K562 (cell line): ENCODE results near the gene TPGS1. TPM values are rescaled to one million over a fixed set of nuclear protein-coding genes. Genes with fewer than 3 reads are reported as not detected.

Experiments
- ATF7 ChIP-seq: fragments of 450-650 bp; IDR thresholded peaks from 2 replicates; pipeline ENCODE4 v1.7.1; 2014; ENCODE audit warnings: mild to moderate bottlenecking, moderate library complexity
- GABPA ChIP-seq: fragments of 200-800 bp; sonication (Bioruptor generic); conservative IDR thresholded peaks from 2 replicates; pipeline ENCODE4 v1.6.1; 2016; ENCODE audit warnings: low read depth, missing genetic modification characterization, missing compliant biosample characterization
- GTF2B ChIP-seq: IDR thresholded peaks from 2 replicates; pipeline ENCODE4 v1.6.1; 2011; ENCODE audit not compliant: insufficient read length; ENCODE audit errors: extremely low read depth
- MNT ChIP-seq, 2 experiments: fragments of 450-650 bp; conservative IDR thresholded peaks; 2 replicates each; pipeline ENCODE4 v1.6.1; 2017; ENCODE audit warnings: mild to moderate bottlenecking in 2 of 2, moderate library complexity in 2 of 2
- NR2F6 ChIP-seq: fragments of 450-650 bp; formaldehyde crosslinking; IDR thresholded peaks from 2 replicates; pipeline ENCODE4 v1.4.0; 2020; ENCODE audit warnings: mild to moderate bottlenecking
- SETDB1 ChIP-seq: IDR thresholded peaks from one replicate; pipeline ENCODE4 v1.6.1; 2012; ENCODE audit warnings: low read length, control low read depth, inconsistent platforms
- SMARCA4 ChIP-seq: fragments of 450-650 bp; IDR thresholded peaks from 2 replicates; pipeline ENCODE4 v1.6.1; 2016
- TAF15 ChIP-seq: fragments of 200-400 bp; formaldehyde crosslinking; IDR thresholded peaks from 2 replicates; pipeline ENCODE4 v1.6.1; 2017; ENCODE audit warnings: mild to moderate bottlenecking, low read depth, low read length, moderate library complexity
- U2AF2 ChIP-seq: fragments of 200-400 bp; formaldehyde crosslinking; optimal IDR thresholded peaks from 2 replicates; pipeline ENCODE3; 2017; ENCODE audit warnings: low read depth, mild to moderate bottlenecking, low read length
- XRCC4 ChIP-seq: IDR thresholded peaks from one replicate; pipeline ENCODE4 v1.6.1; 2011; ENCODE audit not compliant: insufficient read depth, insufficient read length; ENCODE audit errors: extremely low read depth
- polyA plus RNA-seq, 8 experiments: library from polyadenylated mRNA; depleted of rRNA in 4 of 8; stranded (reverse) in 5 of 8; unstranded in 3 of 8; fragments of >200 nt; fragmentation: Nextera tagmentation in 2 of 8; fragmentation: Illumina TruSeq in 1 of 8; extraction: Ambion mirVana in 2 of 8; extraction: Trizol in 1 of 8; gene quantifications; 2 replicates each; pipeline versions ENCODE4 v1.2.1 to v1.2.3, GENCODE V29; 2011 to 2014; ENCODE audit warnings: inconsistent platforms in 1 of 8, missing spikeins in 1 of 8
- total RNA-seq, 7 experiments: library from RNA; depleted of rRNA in 6 of 7; stranded (reverse); fragments of >200 nt in 6 of 7; fragmentation: Illumina TruSeq in 2 of 7; extraction: Trizol in 2 of 7; gene quantifications; 2 replicates each; pipeline versions ENCODE4 v1.2.1 to v1.2.3, GENCODE V29; 2011 to 2021; ENCODE audit warnings: low replicate concordance in 1 of 7
- TF ChIP-seq, protein P1 (sequence below): sonication (generic); formaldehyde crosslinking; IDR thresholded peaks from 2 replicates; pipeline ENCODE4 v1.8.1; 2023; ENCODE audit warnings: missing genetic modification reagents, mild to moderate bottlenecking, borderline replicate concordance

The TPGS1 gene
- total and polyA plus RNA-seq, 9 of the 15 experiments (the other 6 are each of a cell fraction or from before 2014, with no cell fraction given): 0.30 to 31.6 (median 1.2) TPM; not detected in 2

GRCh38 chr19:531009-531752 is 23.9 kb downstream of the TPGS1 start (continued):
- no peak for TF ChIP-seq GTF2B
- TF ChIP-seq TAF15: no peak
- peak; percentile 62 for TF ChIP-seq ATF7
- no peak for TF ChIP-seq XRCC4
- peak in 1 of 2 experiments; percentile 76; a peak in 2 of 4 replicates for TF ChIP-seq MNT (conservative IDR thresholded peaks at IDR 0.05)
- TF ChIP-seq NR2F6: no peak
- TF ChIP-seq SETDB1: no peak
- TF ChIP-seq GABPA: peak; percentile 48; the same call in 1 of the 2 replicates
- no peak for TF ChIP-seq SMARCA4
- TF ChIP-seq U2AF2: no peak
- TF ChIP-seq, protein P1, sequence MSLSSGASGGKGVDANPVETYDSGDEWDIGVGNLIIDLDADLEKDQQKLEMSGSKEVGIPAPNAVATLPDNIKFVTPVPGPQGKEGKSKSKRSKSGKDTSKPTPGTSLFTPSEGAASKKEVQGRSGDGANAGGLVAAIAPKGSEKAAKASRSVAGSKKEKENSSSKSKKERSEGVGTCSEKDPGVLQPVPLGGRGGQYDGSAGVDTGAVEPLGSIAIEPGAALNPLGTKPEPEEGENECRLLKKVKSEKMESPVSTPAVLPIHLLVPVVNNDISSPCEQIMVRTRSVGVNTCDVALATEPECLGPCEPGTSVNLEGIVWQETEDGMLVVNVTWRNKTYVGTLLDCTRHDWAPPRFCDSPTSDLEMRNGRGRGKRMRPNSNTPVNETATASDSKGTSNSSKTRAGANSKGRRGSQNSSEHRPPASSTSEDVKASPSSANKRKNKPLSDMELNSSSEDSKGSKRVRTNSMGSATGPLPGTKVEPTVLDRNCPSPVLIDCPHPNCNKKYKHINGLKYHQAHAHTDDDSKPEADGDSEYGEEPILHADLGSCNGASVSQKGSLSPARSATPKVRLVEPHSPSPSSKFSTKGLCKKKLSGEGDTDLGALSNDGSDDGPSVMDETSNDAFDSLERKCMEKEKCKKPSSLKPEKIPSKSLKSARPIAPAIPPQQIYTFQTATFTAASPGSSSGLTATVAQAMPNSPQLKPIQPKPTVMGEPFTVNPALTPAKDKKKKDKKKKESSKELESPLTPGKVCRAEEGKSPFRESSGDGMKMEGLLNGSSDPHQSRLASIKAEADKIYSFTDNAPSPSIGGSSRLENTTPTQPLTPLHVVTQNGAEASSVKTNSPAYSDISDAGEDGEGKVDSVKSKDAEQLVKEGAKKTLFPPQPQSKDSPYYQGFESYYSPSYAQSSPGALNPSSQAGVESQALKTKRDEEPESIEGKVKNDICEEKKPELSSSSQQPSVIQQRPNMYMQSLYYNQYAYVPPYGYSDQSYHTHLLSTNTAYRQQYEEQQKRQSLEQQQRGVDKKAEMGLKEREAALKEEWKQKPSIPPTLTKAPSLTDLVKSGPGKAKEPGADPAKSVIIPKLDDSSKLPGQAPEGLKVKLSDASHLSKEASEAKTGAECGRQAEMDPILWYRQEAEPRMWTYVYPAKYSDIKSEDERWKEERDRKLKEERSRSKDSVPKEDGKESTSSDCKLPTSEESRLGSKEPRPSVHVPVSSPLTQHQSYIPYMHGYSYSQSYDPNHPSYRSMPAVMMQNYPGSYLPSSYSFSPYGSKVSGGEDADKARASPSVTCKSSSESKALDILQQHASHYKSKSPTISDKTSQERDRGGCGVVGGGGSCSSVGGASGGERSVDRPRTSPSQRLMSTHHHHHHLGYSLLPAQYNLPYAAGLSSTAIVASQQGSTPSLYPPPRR: no peak
